ENCODE measurements around the gene NDUFAF4. TPM values are rescaled to one million over a fixed set of nuclear protein-coding genes. Genes with fewer than 3 reads are reported as not detected.
"Not testable (repeated sequence)": the region's sequence is repeated elsewhere in the genome, so short reads cannot be mapped to it uniquely, and the experiment has no call there.

Gene NDUFAF4
- total RNA-seq, 1 experiment from 2014 or later, result 69.7 TPM

DNA sequence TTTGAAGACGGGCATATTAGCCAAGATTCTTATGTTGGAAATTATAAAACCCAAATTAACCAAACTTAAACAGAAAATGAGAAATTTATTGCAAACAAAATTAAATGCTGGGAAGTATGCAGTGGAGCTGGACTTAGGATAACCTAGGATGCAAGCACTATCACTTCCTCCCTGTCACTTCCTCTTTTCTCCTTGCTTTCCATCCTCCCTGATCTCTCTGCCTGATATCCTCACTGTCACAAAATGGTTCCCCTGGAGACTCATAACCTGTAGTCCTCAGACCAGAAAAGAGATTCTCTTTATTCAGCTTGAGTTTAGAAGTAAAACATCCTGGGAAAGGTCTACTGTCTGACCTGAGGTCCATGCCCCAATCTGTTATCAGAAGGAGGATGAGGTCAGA, 19.4 kb upstream of the NDUFAF4 start:
- Histone ChIP-seq H3K4me1 (no peaks in the 10 kb centered on the region), H3K4me3 (no peak overlapping the region), H3K36me3 (no peaks in the 10 kb centered on the region), H3K9me3 (replicated peaks) (no peaks in the 10 kb centered on the region), H3K27me3 (no peaks in the 10 kb centered on the region), H3K27ac (no peak overlapping the region)
- no peak for DNase-seq

- no peaks in the 10 kb centered on the region for H3K4me1 ChIP-seq
- no peak for DNase-seq
- H3K27me3 ChIP-seq, result no peaks in the 10 kb centered on the region
- no peak overlapping the region for H3K27ac ChIP-seq
- no peak overlapping the region for H3K4me3 ChIP-seq
- H3K36me3 ChIP-seq, result no peaks in the 10 kb centered on the region
- no peaks in the 10 kb centered on the region for H3K9me3 ChIP-seq (replicated peaks)
Measured at GRCh38 chr6:96913621-96914020, 15.9 kb upstream of the NDUFAF4 start.

DNA sequence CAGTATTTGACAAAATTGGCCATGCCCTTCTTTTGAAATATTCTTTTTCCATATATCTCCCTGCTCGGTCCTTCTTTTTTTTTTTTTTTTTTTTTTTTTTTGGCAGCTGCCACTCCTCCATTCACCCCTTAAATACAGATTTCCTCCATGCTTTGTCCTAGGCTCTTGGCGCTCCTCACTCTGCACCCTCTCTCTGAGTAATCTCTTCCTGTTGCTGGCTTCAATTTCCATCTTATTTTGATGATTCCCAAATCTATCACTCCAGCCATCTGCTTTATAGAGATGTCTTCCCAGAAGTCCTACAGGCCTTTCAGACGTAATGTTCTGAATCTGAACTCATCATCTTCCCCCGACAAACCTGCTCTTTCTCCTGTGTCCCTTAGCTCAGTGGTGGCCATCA, 14.1 kb upstream of the NDUFAF4 start:
- Histone ChIP-seq H3K4me3 (no peak overlapping the region), H3K4me1 (no peaks in the 10 kb centered on the region), H3K27me3 (no peaks in the 10 kb centered on the region), H3K27ac (no peak overlapping the region), H3K36me3 (no peaks in the 10 kb centered on the region), H3K9me3 (replicated peaks) (no peaks in the 10 kb centered on the region)
- DNase-seq, result no peak

DNA sequence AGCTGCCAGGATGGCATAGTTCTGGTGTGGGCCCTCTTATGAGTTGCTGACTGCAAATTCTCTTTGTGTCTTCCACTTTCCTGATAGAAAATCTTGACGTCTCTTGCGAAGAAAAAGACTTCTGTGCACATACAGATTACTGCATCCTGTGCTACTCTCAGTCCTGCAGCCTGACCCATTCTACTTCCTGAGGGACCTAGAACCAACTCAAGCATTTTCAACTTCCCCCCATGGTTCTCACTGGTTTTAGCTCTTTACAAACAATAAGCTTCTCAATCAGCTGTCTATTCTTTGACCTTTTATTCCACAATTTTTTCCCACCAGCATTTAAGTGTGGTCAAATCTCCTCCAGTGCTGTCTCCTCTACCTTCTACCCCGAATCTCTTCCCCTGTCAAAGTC, 13.5 kb upstream of the NDUFAF4 start:
- Histone ChIP-seq H3K4me1 (no peaks in the 10 kb centered on the region), H3K27ac (no peak overlapping the region), H3K36me3 (no peaks in the 10 kb centered on the region), H3K4me3 (no peak overlapping the region), H3K27me3 (no peaks in the 10 kb centered on the region), H3K9me3 (replicated peaks) (no peaks in the 10 kb centered on the region)
- DNase-seq, result no peak

DNA sequence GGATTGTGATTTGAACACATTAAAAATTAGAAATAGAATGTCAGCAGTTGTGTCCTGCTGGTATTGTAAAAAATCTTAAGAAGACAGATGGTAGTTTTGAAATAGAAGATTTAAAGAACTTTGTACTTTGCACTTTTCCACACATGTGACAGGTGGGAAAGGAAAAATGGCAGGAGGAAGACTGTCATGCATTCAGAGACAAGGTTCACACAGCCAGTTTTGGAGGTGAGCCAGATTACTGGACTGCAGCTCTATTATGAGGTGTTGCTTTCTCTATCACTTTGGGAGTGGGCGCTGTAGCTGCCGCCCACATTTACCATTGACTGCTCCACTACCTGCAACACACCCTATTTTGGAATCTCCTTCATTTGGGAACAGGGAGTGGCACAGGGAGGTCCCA, 12.1 kb upstream of the NDUFAF4 start:
- no peak for DNase-seq
- Histone ChIP-seq H3K27me3 (no peaks in the 10 kb centered on the region), H3K9me3 (replicated peaks) (no peaks in the 10 kb centered on the region), H3K4me1 (no peaks in the 10 kb centered on the region), H3K4me3 (no peak overlapping the region), H3K27ac (no peak overlapping the region), H3K36me3 (no peaks in the 10 kb centered on the region)

DNA sequence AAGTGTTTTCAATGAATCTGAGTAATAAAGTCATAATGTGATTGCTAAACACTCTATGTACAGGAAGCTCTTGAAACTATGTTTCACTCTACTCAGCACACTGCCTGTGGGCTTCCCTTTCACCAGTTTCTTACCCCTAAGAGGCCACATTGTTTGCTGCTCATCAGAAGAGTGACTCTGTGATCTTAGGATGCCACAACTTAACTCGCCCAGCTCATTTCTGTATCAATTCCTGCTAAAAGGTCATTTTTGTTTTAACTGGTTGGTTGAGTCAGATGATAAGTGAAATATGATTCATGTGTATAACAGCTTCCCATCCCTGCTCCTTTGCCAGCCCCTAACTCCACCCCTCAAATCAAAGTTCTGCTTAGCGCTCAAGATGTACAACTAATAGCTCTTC, 9.8 kb upstream of the NDUFAF4 start:
- no peak for DNase-seq
- Histone ChIP-seq H3K27ac (no peak overlapping the region), H3K27me3 (no peaks in the 10 kb centered on the region), H3K4me3 (no peak overlapping the region), H3K9me3 (replicated peaks) (no peaks in the 10 kb centered on the region), H3K36me3 (no peaks in the 10 kb centered on the region), H3K4me1 (no peaks in the 10 kb centered on the region)

DNA sequence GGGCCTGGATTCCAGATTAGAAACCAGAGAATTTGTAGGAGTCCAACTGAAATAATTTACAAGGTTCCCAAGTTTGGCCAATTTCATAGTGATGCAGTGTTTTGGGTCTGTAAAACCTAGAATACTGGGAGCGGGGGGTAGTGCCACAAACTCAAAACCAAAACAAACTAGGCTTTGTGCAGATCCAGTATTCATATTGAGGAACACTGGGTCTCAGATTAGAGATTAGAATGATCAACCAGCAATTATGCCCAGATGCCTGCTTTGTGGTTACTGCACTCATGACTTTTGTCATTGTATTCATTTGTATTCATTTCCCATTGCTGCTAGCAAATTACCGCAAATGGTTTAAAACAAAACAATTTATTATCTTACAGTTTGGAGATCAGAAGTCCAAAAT, 3.2 kb upstream of the NDUFAF4 start:
- Histone ChIP-seq H3K36me3 (no peaks in the 10 kb centered on the region; the same call in none of the 2 replicates), H3K4me3 (no peak overlapping the region), H3K27me3 (no peaks in the 10 kb centered on the region), H3K9me3 (replicated peaks) (no peaks in the 10 kb centered on the region), H3K27ac (no peak overlapping the region), H3K4me1 (0 out of 2 replicates have a peak, but pooled peaks cover 3% of the 10 kb centered on the region)
- no peak for DNase-seq

DNA sequence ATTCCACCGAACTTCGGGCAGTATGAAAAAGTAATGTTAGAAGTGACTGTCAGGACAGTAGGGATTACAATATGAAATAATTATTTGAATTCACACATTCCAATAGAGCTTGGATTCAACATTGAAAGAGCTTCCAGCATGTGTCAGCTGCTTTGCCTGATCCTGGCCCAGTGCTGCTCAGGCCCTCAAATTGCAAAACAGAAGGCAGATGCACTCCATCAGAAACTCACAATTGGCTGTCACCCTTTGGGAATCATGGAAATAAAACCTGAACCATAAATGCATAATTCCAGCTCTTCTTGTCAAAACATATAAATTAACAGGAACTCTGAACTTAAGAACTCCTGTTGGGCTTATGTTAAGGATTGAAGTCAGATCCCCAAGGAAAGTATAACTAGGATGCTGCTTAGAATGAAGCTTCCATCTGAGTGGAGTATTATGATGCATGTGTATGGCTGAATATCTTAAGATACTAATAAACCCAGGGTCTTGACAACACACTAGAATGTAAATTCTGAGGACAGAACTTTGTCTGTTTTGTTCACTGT, 1.8 kb upstream of the NDUFAF4 start:
- Histone ChIP-seq H3K36me3 (peaks cover 10% of the 10 kb centered on the region), H3K9me3 (replicated peaks) (no peaks in the 10 kb centered on the region), H3K27me3 (no peaks in the 10 kb centered on the region), H3K27ac (no peak overlapping the region), H3K4me3 (no peak overlapping the region), H3K4me1 (0 out of 2 replicates have a peak, but pooled peaks cover 3% of the 10 kb centered on the region)
- no peak for DNase-seq

- Histone ChIP-seq H3K4me3 (peak overlapping the region; percentile 86), H3K36me3 (peaks cover 15% of the 10 kb centered on the region), H3K27me3 (no peaks in the 10 kb centered on the region), H3K9me3 (replicated peaks) (no peaks in the 10 kb centered on the region), H3K27ac (peak overlapping the region; percentile 77), H3K4me1 (0 out of 2 replicates have a peak, but pooled peaks cover 3% of the 10 kb centered on the region)
- DNase-seq, result peak; percentile 9 to 37
Measured at GRCh38 chr6:96899019-96899418, 1.3 kb upstream of the NDUFAF4 start.

DNA sequence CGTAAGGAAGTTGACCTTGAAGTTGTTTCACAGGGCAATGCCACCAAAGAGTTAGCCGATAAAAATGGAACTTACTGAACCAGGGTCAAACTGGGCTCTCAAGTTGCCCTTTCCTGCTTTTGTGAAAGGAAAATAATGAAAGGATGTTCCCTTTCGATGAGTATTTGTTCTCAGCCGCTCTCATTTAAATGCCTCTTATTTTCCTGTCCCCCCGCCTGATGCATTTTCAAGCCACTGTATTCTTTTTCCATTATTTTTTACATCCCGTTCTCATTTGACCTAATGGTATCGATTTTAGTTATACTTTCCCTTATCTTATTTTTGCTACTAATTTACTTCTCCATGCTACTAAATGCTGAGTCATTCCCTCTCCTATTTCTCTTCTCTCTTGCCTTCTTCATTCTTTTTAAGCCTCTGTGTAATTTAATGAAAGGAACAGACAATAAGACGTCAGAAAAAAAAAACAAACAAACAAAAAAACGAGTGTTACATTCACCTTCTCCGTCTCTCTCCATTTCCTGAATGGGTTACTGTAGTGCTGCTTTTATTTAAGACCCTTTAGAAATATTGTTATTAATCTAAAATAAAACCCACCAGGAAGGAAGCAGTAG, 655 bp upstream of the NDUFAF4 start:
- H3K27ac ChIP-seq, result peak overlapping the region; percentile 77
- no peaks in the 10 kb centered on the region for H3K27me3 ChIP-seq
- H3K36me3 ChIP-seq, result peaks cover 19% of the 10 kb centered on the region
- H3K4me3 ChIP-seq, result peak overlapping the region; percentile 86
- peak in 1 of 2 experiments; percentile 26 for DNase-seq
- no peaks in the 10 kb centered on the region for H3K9me3 ChIP-seq (replicated peaks)
- 0 out of 2 replicates have a peak, but pooled peaks cover 3% of the 10 kb centered on the region for H3K4me1 ChIP-seq

DNA sequence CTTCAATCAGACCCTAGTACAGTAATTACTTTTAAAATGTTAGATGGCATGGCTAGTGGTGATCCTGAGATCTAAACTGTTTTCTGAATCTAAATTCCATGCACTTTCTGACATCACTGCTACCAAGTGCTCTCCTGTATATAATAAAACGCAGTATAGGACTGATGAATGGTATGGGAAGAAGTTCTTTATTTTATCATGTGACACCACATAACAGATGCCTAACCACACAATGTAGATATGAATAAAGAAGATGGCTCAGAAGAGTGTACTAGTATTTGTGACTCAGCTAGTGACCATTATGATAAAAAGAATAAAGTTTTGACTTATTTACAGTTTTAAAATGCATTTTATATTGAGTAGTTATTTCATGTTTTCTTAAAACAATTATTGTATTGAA, 8.5 kb downstream of the NDUFAF4 start:
- DNase-seq, result no peak
- Histone ChIP-seq H3K36me3 (peaks cover 30% of the 10 kb centered on the region), H3K4me3 (no peak overlapping the region), H3K27me3 (no peaks in the 10 kb centered on the region), H3K4me1 (no peaks in the 10 kb centered on the region), H3K9me3 (replicated peaks) (no peaks in the 10 kb centered on the region), H3K27ac (no peak overlapping the region)

DNA sequence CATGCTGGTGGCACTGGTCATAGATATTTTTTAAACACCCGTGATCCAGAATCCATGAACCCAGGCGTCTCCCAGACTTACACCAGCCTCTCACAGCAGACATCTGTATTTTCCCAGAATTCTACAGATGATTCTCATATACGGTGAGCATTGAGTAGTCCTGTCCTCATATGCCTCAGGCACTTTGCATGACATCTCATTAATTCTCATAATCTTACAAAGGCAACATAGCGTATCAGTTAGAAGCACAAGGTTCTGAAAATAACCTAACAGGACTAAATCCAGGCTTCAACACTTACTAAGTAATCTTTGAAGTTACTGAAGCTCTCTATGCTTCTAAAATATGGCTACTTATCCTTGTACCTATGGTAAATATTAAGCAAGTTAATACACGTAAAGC, 8.9 kb downstream of the NDUFAF4 start:
- H3K36me3 ChIP-seq, result peaks cover 26% of the 10 kb centered on the region
- no peak for DNase-seq
- no peaks in the 10 kb centered on the region for H3K9me3 ChIP-seq (replicated peaks)
- no peaks in the 10 kb centered on the region for H3K4me1 ChIP-seq
- no peaks in the 10 kb centered on the region for H3K27me3 ChIP-seq
- no peak overlapping the region for H3K27ac ChIP-seq
- H3K4me3 ChIP-seq, result no peak overlapping the region

- H3K4me1 ChIP-seq, result 0 out of 2 replicates have a peak, but pooled peaks cover 9% of the 10 kb centered on the region
- no peaks in the 10 kb centered on the region for H3K27me3 ChIP-seq
- H3K4me3 ChIP-seq, result no peak overlapping the region
- DNase-seq, result no peak
- no peaks in the 10 kb centered on the region for H3K9me3 ChIP-seq (replicated peaks)
- H3K36me3 ChIP-seq, result peaks cover 9% of the 10 kb centered on the region
- H3K27ac ChIP-seq, result no peak overlapping the region
Measured at GRCh38 chr6:96886519-96886918, 11.2 kb downstream of the NDUFAF4 start.

DNA sequence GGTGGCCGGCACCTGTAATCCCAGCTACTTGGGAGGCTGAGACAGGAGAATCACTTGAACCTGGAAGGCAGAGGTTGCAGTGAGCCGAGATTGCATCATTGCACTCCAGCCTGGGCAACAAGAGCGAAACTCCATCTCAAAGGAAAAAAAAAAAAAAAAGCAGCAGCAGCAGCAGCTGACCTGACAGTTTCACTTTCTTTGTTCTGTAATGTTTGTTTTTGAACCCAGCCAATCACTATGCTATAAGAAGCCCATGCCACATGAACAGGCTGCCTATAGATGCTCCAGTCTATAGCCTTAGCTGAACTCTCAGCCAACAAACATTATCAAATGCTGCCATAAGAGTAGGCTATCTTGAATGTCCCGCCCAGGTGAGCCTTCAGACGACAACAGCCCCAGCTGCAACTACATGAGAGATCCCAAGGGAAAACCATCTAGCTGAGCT, 12.5 kb downstream of the NDUFAF4 start:
- not testable (repeated sequence) for H3K27ac ChIP-seq; DNase-seq; H3K4me3 ChIP-seq; H3K36me3 ChIP-seq; H3K27me3 ChIP-seq; H3K9me3 ChIP-seq (replicated peaks); H3K4me1 ChIP-seq

GRCh38 chr6:96878143-96878542, 19.5 kb downstream of the NDUFAF4 start:
- no peak overlapping the region for H3K4me3 ChIP-seq
- H3K4me1 ChIP-seq, result peaks cover 22% of the 10 kb centered on the region
- DNase-seq, result peak; percentile 9 to 60
- H3K27ac ChIP-seq, result peak overlapping the region; percentile 47
- H3K36me3 ChIP-seq, result no peaks in the 10 kb centered on the region
- no peaks in the 10 kb centered on the region for H3K27me3 ChIP-seq
- H3K9me3 ChIP-seq (replicated peaks), result no peaks in the 10 kb centered on the region

Data from SJCRH30 (cell line).